A549 (cell line): ENCODE results near the gene RASD2. TPM values are rescaled to one million over a fixed set of nuclear protein-coding genes. Genes with fewer than 3 reads are reported as not detected.

ENCODE experiments used
- ATAC-seq, 2 experiments: fragments of 200-7000 bp in 1 of 2; fragments of >200 bp in 1 of 2; cut with Nextera tagmentation in 1 of 2; cut with Tn5 transposase in 1 of 2; 3 replicates each; pipeline versions ENCODE4 v1.8.0 to v1.9.1; 2018 to 2020; ENCODE audit warnings: mild to moderate bottlenecking in 1 of 2, moderate library complexity in 1 of 2
- CTCF ChIA-PET: fragments of 300-600 bp; sonication (Branson Sonifier 250); formaldehyde crosslinking; extraction: SDS; loops from one replicate; lab custom pipeline; 2021; ENCODE audit warnings: antibody characterized with exemption, inconsistent platforms; lab: Yijun Ruan, JAX
- POLR2A ChIA-PET: fragments of 350-600 bp; formaldehyde crosslinking; extraction: SDS; loops from one replicate; lab custom pipeline; 2021; ENCODE audit warnings: antibody characterized with exemption, inconsistent platforms; lab: Yijun Ruan, JAX
- DNase-seq, 2 experiments: peaks; one replicate each; pipeline versions ENCODE4 v3.0.0 to v3.0.0-alpha.2; 2011 to 2016; ENCODE audit warnings: low read depth in 1 of 2, low spot score in 1 of 2
- FAIRE-seq: peaks from 2 replicates; lab custom pipeline; 2011; peaks lifted over from hg19 to GRCh38; lab: Jason Lieb, UNC
- H3K27ac ChIP-seq, 2 experiments: fragments of >200 bp; sonication (Bioruptor Twin); formaldehyde crosslinking; 3 replicates each; pipeline ENCODE4 v1.5.1; 2016 to 2017
- H3K4me1 ChIP-seq: fragments of >200 bp; sonication (Bioruptor Twin); formaldehyde crosslinking; 3 replicates; pipeline ENCODE4 v1.6.1; 2016
- H3K4me2 ChIP-seq: fragments of >200 bp; sonication (Bioruptor Twin); formaldehyde crosslinking; 3 replicates; pipeline ENCODE4 v1.6.1; 2016
- H3K4me3 ChIP-seq: fragments of >200 bp; sonication (Bioruptor Twin); formaldehyde crosslinking; 3 replicates; pipeline ENCODE4 v1.5.1; 2016
- H3K9me3 ChIP-seq: fragments of >200 bp; sonication (Bioruptor Twin); formaldehyde crosslinking; 3 replicates; pipeline ENCODE4 v1.6.1; 2016
- CBX2 ChIP-seq: fragments of 200-600 bp; sonication (generic); IDR thresholded peaks from 2 replicates; pipeline ENCODE4 v1.6.1; 2016; ENCODE audit warnings: low read depth, mild to moderate bottlenecking, borderline replicate concordance
- EHF ChIP-seq: fragments of 250-450 bp; sonication (Bioruptor Pico); IDR thresholded peaks from 2 replicates; pipeline ENCODE4 v1.5.0; 2020; ENCODE audit warnings: mild to moderate bottlenecking
- FOSL2 ChIP-seq, 2 experiments: fragments of 450-650 bp in 1 of 2; fragments of >200 bp in 1 of 2; sonication (Bioruptor Twin) in 1 of 2; formaldehyde crosslinking; IDR thresholded peaks; 2 replicates each; pipeline versions ENCODE4 v1.5.0 to v1.6.1; 2016 to 2020; ENCODE audit warnings: mild to moderate bottlenecking in 1 of 2, moderate library complexity in 1 of 2
- HOXA7 ChIP-seq: fragments of 250-450 bp; sonication (Bioruptor Pico); IDR thresholded peaks from 2 replicates; pipeline ENCODE4 v1.5.0; 2020; ENCODE audit warnings: mild to moderate bottlenecking, moderate library complexity
- HOXB13 ChIP-seq: fragments of 250-450 bp; sonication (Bioruptor Pico); IDR thresholded peaks from 2 replicates; pipeline ENCODE4 v1.5.0; 2020; ENCODE audit warnings: low read depth, mild to moderate bottlenecking, moderate library complexity
- HOXB5 ChIP-seq: fragments of 250-450 bp; sonication (Bioruptor Pico); IDR thresholded peaks from 2 replicates; pipeline ENCODE4 v1.5.0; 2020; ENCODE audit warnings: mild to moderate bottlenecking, moderate library complexity
- JUN ChIP-seq, 2 experiments: fragments of >200 bp; sonication (Bioruptor Twin); formaldehyde crosslinking; IDR thresholded peaks; 2 replicates in 1 of 2; 3 replicates in 1 of 2; pipeline ENCODE4 v1.6.1; 2016 to 2017
- MYC ChIP-seq: IDR thresholded peaks from 2 replicates; pipeline ENCODE4 v1.6.1; 2012; ENCODE audit warnings: mild to moderate bottlenecking, inconsistent platforms, low read length, improper control_type of control experiment, borderline replicate concordance
- PBX3 ChIP-seq: IDR thresholded peaks from 2 replicates; pipeline ENCODE4 v1.6.1; 2012
- RCOR1 ChIP-seq: fragments of 150-350 bp; IDR thresholded peaks from 2 replicates; pipeline ENCODE4 v1.6.1; 2014; ENCODE audit warnings: antibody characterized with exemption, low read length, low read depth
- RFX5 ChIP-seq: fragments of 450-650 bp; IDR thresholded peaks from 2 replicates; pipeline ENCODE4 v1.7.1; 2014; ENCODE audit warnings: antibody characterized with exemption, mild to moderate bottlenecking, moderate library complexity
- SMC3 ChIP-seq: fragments of >200 bp; sonication (Bioruptor Twin); formaldehyde crosslinking; IDR thresholded peaks from 3 replicates; pipeline ENCODE4 v1.6.1; 2018; ENCODE audit warnings: inconsistent platforms
- TFCP2L1 ChIP-seq: fragments of 250-450 bp; sonication (Bioruptor Pico); IDR thresholded peaks from 2 replicates; pipeline ENCODE4 v1.5.0; 2021; ENCODE audit warnings: mild to moderate bottlenecking
- TP53 ChIP-seq: fragments of 250-450 bp; sonication (Bioruptor Pico); IDR thresholded peaks from 2 replicates; pipeline ENCODE4 v1.5.0; 2021; ENCODE audit warnings: mild to moderate bottlenecking, moderate library complexity
- ZC3H11A ChIP-seq: fragments of 450-650 bp; IDR thresholded peaks from 2 replicates; pipeline ENCODE4 v1.6.1; 2014; ENCODE audit warnings: antibody characterized with exemption, mild to moderate bottlenecking
- ZFP36 ChIP-seq: fragments of 450-650 bp; IDR thresholded peaks from 2 replicates; pipeline ENCODE4 v1.6.1; 2014; ENCODE audit warnings: borderline replicate concordance; ENCODE audit not compliant: partially characterized antibody
- ZNF302 ChIP-seq: fragments of 250-450 bp; sonication (Bioruptor Pico); IDR thresholded peaks from 2 replicates; pipeline ENCODE4 v1.9.0; 2021; ENCODE audit warnings: inconsistent platforms, mild to moderate bottlenecking, moderate library complexity
- ZSCAN20 ChIP-seq: fragments of 250-450 bp; sonication (Bioruptor Pico); IDR thresholded peaks from 2 replicates; pipeline ENCODE4 v1.8.0; 2022; ENCODE audit warnings: mild to moderate bottlenecking, moderate library complexity
- WGBS: methylation state at CpG from one replicate; pipeline ENCODE4 v1.1.6; 2017; ENCODE audit errors: missing lambda C conversion rate; 5-methylcytosine and 5-hydroxymethylcytosine counted together
- polyA plus RNA-seq, 4 experiments: library from polyadenylated mRNA; depleted of rRNA in 3 of 4; stranded (reverse); fragments of >200 nt; fragmentation: RNase III in 1 of 4; extraction: RNeasy Plus Mini Kit Qiagen cat#74134 plus additional on column Dnase treatment in 1 of 4; gene quantifications; 2 replicates in 3 of 4; 3 replicates in 1 of 4; pipeline ENCODE4 v1.2.3, GENCODE V29; 2011 to 2017
- TF ChIP-seq, protein P1 (sequence below): fragments of 200-600 bp; sonication (generic); IDR thresholded peaks from 2 replicates; pipeline ENCODE4 v1.6.1; 2016; ENCODE audit warnings: antibody characterized with exemption, mild to moderate bottlenecking, moderate library complexity
- TF ChIP-seq, protein P2 (sequence below): fragments of 250-450 bp; sonication (Bioruptor Pico); IDR thresholded peaks from 2 replicates; pipeline ENCODE4 v1.5.0; 2021; ENCODE audit warnings: mild to moderate bottlenecking, moderate library complexity, borderline replicate concordance

Gene RASD2
- polyA plus RNA-seq, 2 of the 4 experiments (the other 2 are of a cell fraction), result 0.61 to 1.2 TPM

- H3K27ac ChIP-seq, result no peak overlapping the region
- H3K4me2 ChIP-seq, result no peak overlapping the region
- DNase-seq (no peak), ATAC-seq (no peak), FAIRE-seq (no peak)
- no peaks in the 10 kb centered on the region for H3K9me3 ChIP-seq
- POLR2A ChIA-PET, result no interaction called here
- CTCF ChIA-PET, result interaction anchor here (0.9 to 7.7 kb wide), 4 partner anchors 39 to 230 kb away, joined by 3 to 121 read pairs (median 25); no protein-coding TSS in a partner anchor
- WGBS, result 85% methylated on average over 5 of the region's 5 CpGs
- H3K4me3 ChIP-seq, result no peak overlapping the region
- TF ChIP-seq CBX2 (no peak), SMC3 (no peak), ZNF302 (CRISPR knock-in tag) (no peak), JUN (IDR thresholded peaks at IDR 0.05) (no peak), TP53 (CRISPR knock-in tag) (no peak), EHF (CRISPR knock-in tag) (no peak), MYC (no peak), TFCP2L1 (no peak), HOXB5 (CRISPR knock-in tag) (no peak), RCOR1 (no peak), ZFP36 (no peak), HOXA7 (CRISPR knock-in tag) (no peak), ZSCAN20 (CRISPR knock-in tag) (no peak), PBX3 (no peak), ZC3H11A (no peak), HOXB13 (CRISPR knock-in tag) (no peak), RFX5 (no peak)
- TF ChIP-seq, protein P1, sequence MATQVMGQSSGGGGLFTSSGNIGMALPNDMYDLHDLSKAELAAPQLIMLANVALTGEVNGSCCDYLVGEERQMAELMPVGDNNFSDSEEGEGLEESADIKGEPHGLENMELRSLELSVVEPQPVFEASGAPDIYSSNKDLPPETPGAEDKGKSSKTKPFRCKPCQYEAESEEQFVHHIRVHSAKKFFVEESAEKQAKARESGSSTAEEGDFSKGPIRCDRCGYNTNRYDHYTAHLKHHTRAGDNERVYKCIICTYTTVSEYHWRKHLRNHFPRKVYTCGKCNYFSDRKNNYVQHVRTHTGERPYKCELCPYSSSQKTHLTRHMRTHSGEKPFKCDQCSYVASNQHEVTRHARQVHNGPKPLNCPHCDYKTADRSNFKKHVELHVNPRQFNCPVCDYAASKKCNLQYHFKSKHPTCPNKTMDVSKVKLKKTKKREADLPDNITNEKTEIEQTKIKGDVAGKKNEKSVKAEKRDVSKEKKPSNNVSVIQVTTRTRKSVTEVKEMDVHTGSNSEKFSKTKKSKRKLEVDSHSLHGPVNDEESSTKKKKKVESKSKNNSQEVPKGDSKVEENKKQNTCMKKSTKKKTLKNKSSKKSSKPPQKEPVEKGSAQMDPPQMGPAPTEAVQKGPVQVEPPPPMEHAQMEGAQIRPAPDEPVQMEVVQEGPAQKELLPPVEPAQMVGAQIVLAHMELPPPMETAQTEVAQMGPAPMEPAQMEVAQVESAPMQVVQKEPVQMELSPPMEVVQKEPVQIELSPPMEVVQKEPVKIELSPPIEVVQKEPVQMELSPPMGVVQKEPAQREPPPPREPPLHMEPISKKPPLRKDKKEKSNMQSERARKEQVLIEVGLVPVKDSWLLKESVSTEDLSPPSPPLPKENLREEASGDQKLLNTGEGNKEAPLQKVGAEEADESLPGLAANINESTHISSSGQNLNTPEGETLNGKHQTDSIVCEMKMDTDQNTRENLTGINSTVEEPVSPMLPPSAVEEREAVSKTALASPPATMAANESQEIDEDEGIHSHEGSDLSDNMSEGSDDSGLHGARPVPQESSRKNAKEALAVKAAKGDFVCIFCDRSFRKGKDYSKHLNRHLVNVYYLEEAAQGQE, result no peak
- TF ChIP-seq, protein P2, sequence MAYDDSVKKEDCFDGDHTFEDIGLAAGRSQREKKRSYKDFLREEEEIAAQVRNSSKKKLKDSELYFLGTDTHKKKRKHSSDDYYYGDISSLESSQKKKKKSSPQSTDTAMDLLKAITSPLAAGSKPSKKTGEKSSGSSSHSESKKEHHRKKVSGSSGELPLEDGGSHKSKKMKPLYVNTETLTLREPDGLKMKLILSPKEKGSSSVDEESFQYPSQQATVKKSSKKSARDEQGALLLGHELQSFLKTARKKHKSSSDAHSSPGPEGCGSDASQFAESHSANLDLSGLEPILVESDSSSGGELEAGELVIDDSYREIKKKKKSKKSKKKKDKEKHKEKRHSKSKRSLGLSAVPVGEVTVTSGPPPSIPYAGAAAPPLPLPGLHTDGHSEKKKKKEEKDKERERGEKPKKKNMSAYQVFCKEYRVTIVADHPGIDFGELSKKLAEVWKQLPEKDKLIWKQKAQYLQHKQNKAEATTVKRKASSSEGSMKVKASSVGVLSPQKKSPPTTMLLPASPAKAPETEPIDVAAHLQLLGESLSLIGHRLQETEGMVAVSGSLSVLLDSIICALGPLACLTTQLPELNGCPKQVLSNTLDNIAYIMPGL, result no peak
- H3K4me1 ChIP-seq, result peaks cover 20% of the 10 kb centered on the region
Measured at GRCh38 chr22:35581023-35581413, 40.4 kb downstream of the RASD2 start.

- peak in 1 of 2 experiments; percentile 6; a peak in 1 of 6 replicates for ATAC-seq
- peak overlapping the region; percentile 50; the same call in 2 of the 3 replicates for H3K4me2 ChIP-seq
- H3K9me3 ChIP-seq, result peaks cover 4% of the 10 kb centered on the region; the same call in 1 of the 3 replicates
- POLR2A ChIA-PET, result interaction anchor here (0.8 kb wide), 1 partner anchor 152 kb away, joined by 4 read pairs; no protein-coding TSS in a partner anchor
- no peak for DNase-seq
- CTCF ChIA-PET, result interaction anchor here (0.7 to 7.7 kb wide), 32 partner anchors 7 to 231 kb away, joined by 3 to 121 read pairs (median 5); partner anchors contain the start of genes MB and RASD2
- peaks cover 26% of the 10 kb centered on the region for H3K4me1 ChIP-seq
- no peak overlapping the region for H3K4me3 ChIP-seq
- H3K27ac ChIP-seq, result peak overlapping the region; percentile 72 to 78
- FAIRE-seq, result no peak
- 73% methylated on average over 11 of the region's 11 CpGs for WGBS
- TF ChIP-seq FOSL2 (IDR thresholded peaks at IDR 0.05), result no peak
- no peak for TF ChIP-seq FOSL2 (CRISPR knock-in tag; IDR thresholded peaks at IDR 0.05)
Measured at GRCh38 chr22:35582218-35582860, 41.7 kb downstream of the RASD2 start.
